ENCODE results near the gene FAM241B.

FAM241B gene

GRCh38 chr10:69668721-69669120 lies 38.7 kb downstream of the FAM241B start:
- no peak for DNase-seq

- no peak for DNase-seq
Measured at GRCh38 chr10:69669409-69669808, 39.4 kb downstream of the FAM241B start.

GRCh38 chr10:69673521-69673920 lies 43.5 kb downstream of the FAM241B start:
- DNase-seq: no peak

- no peak for DNase-seq
Measured at GRCh38 chr10:69674786-69675185, 44.7 kb downstream of the FAM241B start.

- DNase-seq: no peak
Measured at GRCh38 chr10:69676301-69676700, 46.3 kb downstream of the FAM241B start.

GRCh38 chr10:69677985-69678654 lies 48.1 kb downstream of the FAM241B start:
- no peak for DNase-seq

GRCh38 chr10:69679736-69680135 lies 49.7 kb downstream of the FAM241B start:
- DNase-seq: no peak

- DNase-seq: no peak
Measured at GRCh38 chr10:69680610-69681009, 50.6 kb downstream of the FAM241B start.

GRCh38 chr10:69681436-69681835 lies 51.4 kb downstream of the FAM241B start:
- no peak for DNase-seq

- DNase-seq: no peak
Measured at GRCh38 chr10:69682955-69683474, 53.0 kb downstream of the FAM241B start.
